HG03521 (cell line): ENCODE measurements around the gene FNDC3B.
A peak's percentile ranks its signal among the peaks of the same experiment; 100 is the strongest.
"Not testable (repeated sequence)": the region's sequence is repeated elsewhere in the genome, so short reads cannot be mapped to it uniquely, and the experiment has no call there.

Source experiments
- ATAC-seq: cut with Tn5 transposase; IDR thresholded peaks from one replicate; pipeline ENCODE4 v1.9.1; 2021; ENCODE audit warnings: mild to moderate bottlenecking, moderate library complexity; ENCODE audit not compliant: unreplicated experiment

The FNDC3B gene

DNA sequence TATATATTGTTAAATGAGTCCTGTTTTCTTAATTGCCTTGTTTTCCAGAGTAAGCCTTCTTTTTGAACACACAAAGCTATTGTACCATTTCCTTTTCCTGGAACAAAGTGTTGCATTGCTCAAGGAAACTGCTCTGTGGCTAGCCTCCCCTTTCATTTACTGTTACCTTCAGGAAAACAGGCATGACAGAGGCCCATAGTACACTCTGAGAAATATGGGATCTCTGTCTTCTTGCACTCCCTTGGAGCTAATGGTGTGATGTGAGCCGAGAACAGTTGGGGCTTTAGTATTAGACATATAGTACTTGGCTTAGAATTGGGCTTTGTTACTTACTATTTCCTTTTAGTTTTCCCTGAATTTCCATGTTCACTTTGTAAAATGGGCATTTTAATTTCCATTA is 215.2 kb downstream of the FNDC3B start:
- ATAC-seq, result no peak

DNA sequence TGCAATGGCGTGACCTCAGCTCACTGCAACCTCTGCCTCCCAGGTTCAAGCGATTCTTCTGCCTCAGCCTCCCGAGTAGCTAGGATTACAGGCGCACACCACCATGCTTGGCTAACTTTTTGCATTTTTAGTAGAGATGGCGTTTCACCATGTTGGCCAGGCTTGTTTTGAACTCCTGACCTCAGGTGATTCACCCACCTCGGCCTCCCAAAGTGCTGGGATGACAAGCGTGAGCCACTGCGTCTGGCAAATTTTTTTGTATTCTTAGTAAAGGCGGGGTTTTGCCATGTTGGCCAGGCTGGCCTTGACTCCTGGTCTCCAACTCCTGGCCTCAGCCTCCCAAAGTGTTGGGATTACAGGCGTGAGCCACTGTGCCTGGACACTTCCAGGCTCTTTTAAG is 215.9 kb downstream of the FNDC3B start:
- not testable (repeated sequence) for ATAC-seq

DNA sequence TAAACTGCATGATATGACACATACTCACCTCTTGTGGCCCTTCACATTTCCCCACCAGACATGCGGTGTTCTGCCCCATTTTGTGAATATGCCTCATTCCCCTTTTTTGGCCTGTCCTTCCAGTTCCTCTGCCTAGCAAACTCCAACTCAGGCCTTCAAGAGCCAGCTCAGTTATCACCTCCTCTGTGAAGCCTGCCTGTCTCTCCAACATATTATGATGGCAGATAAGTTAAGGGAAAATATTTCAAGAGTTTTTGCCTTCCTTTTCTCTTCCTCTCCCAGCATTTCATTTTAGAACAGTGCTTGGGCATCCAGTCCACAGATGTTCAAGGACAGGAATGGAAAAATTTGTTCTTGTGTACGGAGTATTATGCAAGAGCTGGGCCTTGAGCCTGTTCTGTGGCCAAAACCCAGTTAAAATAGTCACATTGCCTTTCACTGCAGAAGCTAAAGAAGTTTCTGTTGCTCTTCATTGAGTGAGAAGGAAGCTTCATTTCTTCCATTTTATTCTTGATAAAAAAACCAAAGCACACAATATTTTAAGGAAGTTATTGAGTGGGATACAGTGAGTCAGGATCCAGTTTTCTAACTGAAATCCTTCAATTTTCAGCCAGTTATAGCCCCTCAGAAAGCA is 216.8 kb downstream of the FNDC3B start:
- ATAC-seq, result no peak

DNA sequence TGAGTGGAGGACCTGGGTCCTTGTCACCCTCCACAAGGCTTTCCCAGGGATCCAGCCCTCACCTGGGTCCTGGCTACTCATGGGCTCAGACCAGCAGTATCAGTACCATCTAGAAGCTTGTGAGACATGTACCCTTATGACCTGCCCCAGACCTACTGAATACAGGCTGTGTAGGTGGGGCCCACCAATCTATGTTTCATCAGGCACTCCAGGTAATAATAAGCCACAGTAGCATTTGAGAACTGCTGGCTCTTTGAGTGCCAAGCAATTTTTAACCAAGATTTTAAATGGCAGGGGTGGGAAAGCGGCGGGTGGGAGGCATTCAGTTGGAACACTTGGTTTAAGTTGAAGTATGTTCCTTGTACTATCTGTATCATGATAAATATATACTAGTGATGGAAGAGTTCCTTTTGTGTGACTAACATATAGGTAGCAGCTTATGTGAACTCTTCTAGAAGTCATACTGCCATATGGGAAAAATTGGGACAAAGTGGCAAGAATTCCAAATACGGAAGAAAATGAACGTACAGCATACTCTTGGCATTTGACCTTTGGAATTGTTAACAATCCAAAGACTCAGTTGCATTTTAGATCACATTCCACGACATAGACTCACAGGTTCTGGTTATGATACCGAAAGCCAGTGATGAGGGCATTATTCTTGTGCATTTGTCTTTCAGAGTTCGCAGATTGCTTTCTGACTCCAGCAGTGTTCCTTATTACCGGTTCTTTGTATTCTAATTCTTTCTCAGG is 218.4 kb downstream of the FNDC3B start:
- no peak for ATAC-seq

GRCh38 chr3:172258624-172259023 is 219.2 kb downstream of the FNDC3B start:
- ATAC-seq, result no peak

DNA sequence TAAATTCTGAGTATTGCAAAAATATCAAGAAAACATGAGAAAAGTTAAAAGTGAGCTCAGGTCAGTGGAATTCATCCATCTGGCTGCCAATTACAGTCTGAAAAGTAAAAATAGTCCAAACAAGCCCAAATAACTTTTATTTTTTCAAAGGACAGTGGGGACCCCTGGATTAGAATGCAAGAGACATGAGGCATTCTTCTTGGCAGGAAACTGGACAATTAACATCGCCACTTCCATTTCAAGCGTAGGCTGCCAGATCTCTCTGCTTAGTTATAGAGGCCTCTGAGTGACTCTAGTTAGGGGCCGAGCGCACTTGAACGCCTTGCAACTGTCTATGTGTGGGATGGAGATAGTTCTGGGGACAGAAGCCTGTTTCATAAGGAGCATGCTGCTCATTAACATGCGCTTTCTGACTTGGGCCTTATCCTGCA is 219.7 kb downstream of the FNDC3B start:
- no peak for ATAC-seq

- no peak for ATAC-seq
Observed at GRCh38 chr3:172259726-172260248, 220.4 kb downstream of the FNDC3B start.

GRCh38 chr3:172260381-172260780 is 221.0 kb downstream of the FNDC3B start:
- no peak for ATAC-seq

GRCh38 chr3:172261054-172261453 is 221.7 kb downstream of the FNDC3B start:
- no peak for ATAC-seq

DNA sequence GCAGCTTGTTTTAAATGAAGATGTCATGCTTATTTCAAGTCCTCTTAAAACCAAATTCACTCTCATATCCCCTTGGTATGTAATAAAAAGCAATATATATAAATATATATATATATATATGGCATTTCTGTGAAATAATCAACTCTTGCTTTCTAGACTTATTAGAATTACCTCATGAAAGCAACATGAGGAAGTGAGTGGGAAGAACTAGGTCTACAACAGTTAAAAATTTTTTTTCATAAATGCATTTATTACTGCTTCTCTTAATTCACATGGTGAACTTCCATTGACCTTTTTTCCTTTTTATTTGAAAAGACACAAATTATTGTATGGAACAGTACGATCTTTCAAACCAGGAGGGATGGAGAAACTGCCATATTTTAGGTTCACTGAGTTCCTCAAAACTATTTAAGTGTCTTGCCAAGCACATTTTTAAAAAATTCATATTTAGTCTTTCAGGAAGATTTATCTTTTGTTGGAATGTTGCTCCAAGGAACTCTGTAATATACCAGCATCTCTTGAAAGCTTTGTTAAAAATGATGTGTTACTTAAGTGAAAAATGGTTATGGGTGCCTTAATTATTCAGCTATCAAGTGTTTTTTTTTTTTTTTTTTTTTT is 223.7 kb downstream of the FNDC3B start:
- ATAC-seq, result no peak

GRCh38 chr3:172263781-172264486 is 224.6 kb downstream of the FNDC3B start:
- no peak for ATAC-seq

GRCh38 chr3:172266103-172266502 is 226.7 kb downstream of the FNDC3B start:
- no peak for ATAC-seq

- ATAC-seq, result no peak
Observed at GRCh38 chr3:172268425-172268824, 229.0 kb downstream of the FNDC3B start.

GRCh38 chr3:172268868-172269267 is 229.5 kb downstream of the FNDC3B start:
- no peak for ATAC-seq

DNA sequence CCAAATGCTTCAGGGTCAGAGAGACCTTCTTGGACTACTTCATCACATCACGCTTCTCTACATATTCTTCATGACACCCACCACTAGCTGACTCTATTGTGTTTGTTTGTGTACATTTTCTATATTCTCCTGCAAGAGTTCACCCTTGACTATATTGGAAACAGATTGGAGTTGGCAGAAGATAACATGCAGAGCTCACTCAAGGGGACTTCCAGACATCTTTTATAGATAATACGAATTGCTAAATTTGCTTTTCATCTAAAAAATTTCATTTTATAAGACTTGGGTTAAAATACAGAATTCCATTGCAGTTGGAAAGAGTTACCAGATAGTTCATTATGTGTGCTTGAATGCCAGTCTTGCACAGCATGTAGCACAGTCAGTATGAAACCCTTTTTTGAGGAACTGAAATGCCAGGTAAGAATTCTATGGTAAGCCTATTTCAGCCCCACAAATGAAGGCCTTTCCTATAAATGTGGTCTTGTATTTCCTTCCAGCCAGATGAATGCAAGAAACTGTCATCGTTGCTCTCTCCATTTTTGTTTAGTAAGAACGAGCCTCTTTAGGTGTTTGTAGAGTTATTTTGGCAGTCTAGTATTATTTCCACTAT is 231.3 kb downstream of the FNDC3B start:
- ATAC-seq, result peak; percentile 94

GRCh38 chr3:172271386-172271976 is 232.1 kb downstream of the FNDC3B start:
- ATAC-seq, result no peak

GRCh38 chr3:172272698-172273097 is 233.3 kb downstream of the FNDC3B start:
- no peak for ATAC-seq

GRCh38 chr3:172273378-172273777 is 234.0 kb downstream of the FNDC3B start:
- no peak for ATAC-seq

DNA sequence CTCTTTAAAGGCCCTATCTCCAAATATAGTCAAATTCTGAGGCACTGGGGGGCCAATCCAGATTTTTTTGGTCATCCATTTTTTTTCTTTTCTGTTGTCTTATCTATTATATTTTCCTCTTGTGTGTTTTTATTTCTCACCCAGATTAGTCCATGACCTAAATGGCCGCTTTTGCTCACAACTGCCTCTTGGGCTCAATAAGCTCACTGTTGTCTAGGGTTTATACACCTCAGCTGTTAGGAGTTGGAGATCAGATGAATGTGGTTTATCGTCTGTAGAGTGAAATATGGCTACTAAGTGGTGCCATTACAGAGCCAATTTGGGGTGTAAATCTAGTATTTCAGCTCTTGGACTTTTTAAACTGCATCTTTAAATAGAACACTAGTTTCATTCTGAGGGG is 235.5 kb downstream of the FNDC3B start:
- ATAC-seq, result no peak

- no peak for ATAC-seq
Observed at GRCh38 chr3:172275586-172275985, 236.2 kb downstream of the FNDC3B start.
